GM10248 (cell line): ENCODE results near the gene OPN1SW.

Experiments
- CTCF ChIA-PET: fragments of 300-600 bp; sonication (Branson Sonifier 250); formaldehyde crosslinking; extraction: SDS; loops from one replicate; lab custom pipeline; 2021; ENCODE audit warnings: antibody characterized with exemption; lab: Yijun Ruan, JAX
- POLR2A ChIA-PET: fragments of 350-650 bp; sonication (Branson Sonifier 250); formaldehyde crosslinking; extraction: SDS; loops from one replicate; lab custom pipeline; 2020; ENCODE audit warnings: antibody characterized with exemption; lab: Yijun Ruan, JAX
- DNase-seq: peaks from one replicate; pipeline ENCODE4 v3.0.0; 2012; ENCODE audit errors: extremely low spot score
- TF ChIP-seq, protein P1 (sequence below): IDR thresholded peaks from 2 replicates; pipeline ENCODE4 v1.5.1; 2012; ENCODE audit warnings: mild to moderate bottlenecking, low read depth; ENCODE audit errors: extremely low read depth, missing control alignments, control extremely low read depth

Gene OPN1SW

GRCh38 chr7:128729494-128729893, 46.1 kb downstream of the OPN1SW start:
- CTCF ChIA-PET: interaction anchor here (1.3 kb wide), 1 partner anchor 9 kb away, joined by 3 read pairs; no protein-coding TSS in a partner anchor
- no peak for DNase-seq
- POLR2A ChIA-PET: no interaction called here
- TF ChIP-seq, protein P1, sequence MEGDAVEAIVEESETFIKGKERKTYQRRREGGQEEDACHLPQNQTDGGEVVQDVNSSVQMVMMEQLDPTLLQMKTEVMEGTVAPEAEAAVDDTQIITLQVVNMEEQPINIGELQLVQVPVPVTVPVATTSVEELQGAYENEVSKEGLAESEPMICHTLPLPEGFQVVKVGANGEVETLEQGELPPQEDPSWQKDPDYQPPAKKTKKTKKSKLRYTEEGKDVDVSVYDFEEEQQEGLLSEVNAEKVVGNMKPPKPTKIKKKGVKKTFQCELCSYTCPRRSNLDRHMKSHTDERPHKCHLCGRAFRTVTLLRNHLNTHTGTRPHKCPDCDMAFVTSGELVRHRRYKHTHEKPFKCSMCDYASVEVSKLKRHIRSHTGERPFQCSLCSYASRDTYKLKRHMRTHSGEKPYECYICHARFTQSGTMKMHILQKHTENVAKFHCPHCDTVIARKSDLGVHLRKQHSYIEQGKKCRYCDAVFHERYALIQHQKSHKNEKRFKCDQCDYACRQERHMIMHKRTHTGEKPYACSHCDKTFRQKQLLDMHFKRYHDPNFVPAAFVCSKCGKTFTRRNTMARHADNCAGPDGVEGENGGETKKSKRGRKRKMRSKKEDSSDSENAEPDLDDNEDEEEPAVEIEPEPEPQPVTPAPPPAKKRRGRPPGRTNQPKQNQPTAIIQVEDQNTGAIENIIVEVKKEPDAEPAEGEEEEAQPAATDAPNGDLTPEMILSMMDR: no peak

DNA sequence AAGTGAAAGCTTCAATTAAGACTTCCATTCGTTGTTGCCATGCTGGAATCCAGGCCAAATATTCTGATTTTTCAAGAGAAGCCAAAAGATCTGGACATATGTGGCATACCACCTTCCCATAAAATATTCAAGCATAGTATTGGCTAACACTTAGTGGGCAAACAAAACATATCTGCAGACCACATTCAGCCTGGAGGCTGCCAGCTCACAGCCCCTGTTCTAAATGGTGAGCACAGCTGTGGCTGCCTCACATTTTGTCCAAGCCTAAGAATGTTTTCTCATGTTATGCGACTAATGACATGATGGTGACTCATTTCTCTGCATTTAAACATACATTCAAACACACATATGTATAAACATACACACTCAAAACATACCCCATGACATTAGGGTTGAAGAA, 47.0 kb downstream of the OPN1SW start:
- ChIA-PET CTCF (interaction anchor here (2.1 kb wide), 1 partner anchor 10 kb away, joined by 5 read pairs; the partner anchor contains the start of gene CALU), POLR2A (no interaction called here)
- DNase-seq: no peak
- TF ChIP-seq, protein P1: no peak

- DNase-seq: no peak
- CTCF ChIA-PET: interaction anchor here (1.2 to 2.1 kb wide), 2 partner anchors 11 to 18 kb away, joined by 3 to 5 read pairs; partner anchors contain the start of gene CALU
- TF ChIP-seq, protein P1: no peak
- POLR2A ChIA-PET: no interaction called here
These were observed 48.4 kb downstream of the OPN1SW start for GRCh38 chr7:128727239-128727638.

DNA sequence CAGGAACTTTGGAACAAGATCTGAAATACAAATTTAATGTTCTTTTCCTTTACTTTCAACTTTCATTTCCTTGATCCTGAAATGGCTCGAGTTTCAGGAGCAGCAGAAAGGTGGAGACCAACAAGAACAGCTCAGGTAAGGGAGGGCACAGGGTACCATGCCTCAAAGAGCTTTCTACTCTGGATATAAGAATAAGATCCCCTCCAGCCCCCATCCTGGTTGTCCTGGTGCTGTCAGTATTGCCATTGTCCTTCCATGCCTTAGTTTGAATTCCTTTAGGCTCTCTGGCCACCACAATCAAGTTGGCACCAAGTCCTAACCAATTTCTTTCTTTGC, 48.9 kb downstream of the OPN1SW start:
- TF ChIP-seq, protein P1: no peak
- ChIA-PET CTCF (interaction anchor here (1.2 to 2.1 kb wide), 3 partner anchors 8 to 18 kb away, joined by 3 to 11 read pairs (median 5); partner anchors contain the start of gene CALU), POLR2A (no interaction called here)
- DNase-seq: no peak

GRCh38 chr7:128726059-128726736, 49.4 kb downstream of the OPN1SW start:
- POLR2A ChIA-PET: no interaction called here
- no peak for DNase-seq
- TF ChIP-seq, protein P1: no peak
- CTCF ChIA-PET: interaction anchor here (1.2 to 2.0 kb wide), 3 partner anchors 9 to 17 kb away, joined by 3 to 11 read pairs (median 4); partner anchors contain the start of gene CALU

DNA sequence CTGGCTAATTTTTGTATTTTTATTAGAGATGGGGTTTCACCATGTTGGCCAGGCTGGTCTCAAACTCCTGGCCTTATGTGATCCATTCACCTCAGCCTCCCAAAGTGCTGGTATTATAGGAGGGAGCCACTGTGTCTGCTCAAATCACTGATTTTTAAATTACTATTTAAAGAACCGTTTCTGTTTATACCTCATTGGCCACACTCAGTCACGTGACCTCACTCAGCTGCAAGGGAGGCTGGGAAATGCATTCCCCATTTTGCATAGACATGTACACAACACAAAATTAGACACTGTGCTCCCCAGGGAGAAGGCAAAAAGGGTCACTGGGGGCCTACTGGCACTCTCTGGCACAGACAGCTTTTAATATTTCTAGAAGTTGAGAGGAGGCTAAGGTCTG, 50.1 kb downstream of the OPN1SW start:
- CTCF ChIA-PET: interaction anchor here (1.3 to 2.0 kb wide), 2 partner anchors 10 to 13 kb away, joined by 4 to 11 read pairs; partner anchors contain the start of gene CALU
- TF ChIP-seq, protein P1: no peak
- POLR2A ChIA-PET: no interaction called here
- DNase-seq: no peak
